ENCODE measurements around the gene SDHAF3.
"Not testable (repeated sequence)": the region's sequence is repeated elsewhere in the genome, so short reads cannot be mapped to it uniquely, and the experiment has no call there.

The SDHAF3 gene

DNA sequence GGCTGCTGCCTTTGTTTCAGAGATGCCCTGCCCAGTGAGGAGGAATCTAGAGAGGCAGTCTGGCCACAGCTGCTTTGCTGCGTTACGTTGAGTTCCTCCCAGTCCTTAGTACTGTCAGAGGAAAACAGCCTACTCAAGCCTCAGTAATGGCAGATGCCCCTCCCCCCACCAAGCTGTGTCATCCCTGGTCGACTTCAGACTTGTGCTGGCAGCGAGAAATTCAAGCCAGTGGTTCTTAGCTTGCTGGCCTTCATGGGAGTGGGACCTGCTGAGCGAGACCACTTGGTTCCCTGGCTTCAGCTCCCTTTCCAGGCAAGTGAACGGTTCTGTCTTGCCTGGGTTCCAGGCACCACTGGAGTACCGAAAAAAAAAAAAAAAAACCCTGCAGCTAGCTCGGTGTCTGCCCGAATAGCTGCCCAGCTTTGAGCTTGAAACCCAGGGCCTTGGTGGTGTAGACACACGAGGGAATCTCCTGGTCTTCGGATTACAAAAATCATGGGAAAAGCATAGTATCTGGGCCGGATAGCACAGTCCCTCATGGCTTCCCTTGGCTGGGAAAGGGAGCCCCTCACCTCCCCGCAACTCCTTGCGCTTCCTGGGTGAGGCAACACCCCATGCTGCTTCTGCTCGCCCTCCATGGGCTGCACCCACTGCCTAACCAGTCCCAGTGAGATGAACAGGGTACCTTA is 9.1 kb downstream of the SDHAF3 start:
- no peak for DNase-seq

DNA sequence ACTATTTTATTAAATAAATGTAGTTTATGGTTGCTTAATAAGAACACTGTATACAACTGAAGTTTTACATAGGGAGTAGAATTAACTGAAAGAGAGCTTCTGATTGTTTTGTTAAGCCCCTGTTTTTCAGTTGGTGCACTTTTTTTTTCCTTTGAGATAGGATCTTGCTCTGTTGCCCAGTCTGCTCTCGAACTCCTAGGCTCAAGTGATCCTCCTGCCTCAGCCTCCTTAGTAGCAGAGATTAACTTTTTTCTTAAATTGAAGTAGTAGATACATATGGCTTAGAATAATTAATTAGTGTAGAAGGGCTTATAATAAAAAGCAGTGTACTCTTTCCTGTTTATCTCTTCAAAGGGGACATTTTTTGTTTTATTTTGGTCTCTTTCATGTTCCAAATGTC is 11.2 kb downstream of the SDHAF3 start:
- DNase-seq: no peak

DNA sequence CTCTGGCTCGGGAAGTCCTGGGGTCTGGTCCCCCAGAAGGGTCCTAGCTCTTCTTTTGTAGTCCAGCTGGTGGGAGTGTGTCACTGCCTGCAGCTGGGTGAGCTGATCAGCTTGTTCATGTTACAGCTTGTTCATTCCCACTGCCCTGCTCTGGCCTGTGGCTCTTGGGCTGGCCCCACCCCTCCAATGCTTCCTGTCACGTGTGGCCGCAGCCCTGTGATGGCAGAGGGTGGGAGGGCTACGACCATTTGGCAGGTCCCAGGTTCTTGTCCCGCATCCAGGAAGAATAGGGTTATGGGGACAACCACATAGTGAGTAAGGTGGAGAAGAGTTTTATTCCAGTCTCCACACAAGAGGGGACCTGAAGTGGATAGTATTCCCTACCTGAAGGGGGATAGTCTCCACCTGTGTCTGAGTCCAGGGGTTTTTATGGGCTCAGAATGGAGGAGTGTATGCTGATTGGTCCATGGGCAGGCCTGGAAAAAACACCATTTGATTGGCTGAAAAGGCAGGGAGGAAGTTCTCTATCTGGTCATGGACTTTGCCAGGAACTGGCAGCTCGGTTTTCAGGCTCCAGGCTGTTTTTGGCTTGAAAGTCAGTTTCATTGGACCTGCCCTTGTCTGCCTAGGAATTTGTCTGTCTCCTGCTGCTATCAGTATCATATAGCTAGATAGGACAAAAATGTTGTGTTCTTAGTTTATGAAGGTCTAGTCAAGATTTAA is 13.1 kb downstream of the SDHAF3 start:
- DNase-seq: no peak

DNA sequence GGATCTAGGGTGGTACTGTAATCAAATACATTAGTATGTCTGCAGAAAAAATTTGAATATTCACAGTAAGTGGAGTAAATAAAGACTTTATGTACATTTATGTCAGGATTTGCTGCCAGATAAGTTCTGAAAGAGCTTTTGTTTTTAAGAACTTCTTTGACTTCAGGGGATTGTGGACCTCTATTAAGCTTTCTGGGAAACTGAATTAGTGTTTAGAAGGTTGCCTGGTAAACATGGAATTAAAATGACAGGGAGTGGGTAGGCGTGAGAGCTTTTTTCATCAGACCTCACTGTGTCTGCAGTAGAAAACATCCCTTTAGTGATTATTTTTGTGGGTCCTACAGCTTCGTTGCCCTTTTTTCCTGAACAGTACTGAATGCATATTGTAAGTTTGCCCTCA is 15.7 kb downstream of the SDHAF3 start:
- no peak for DNase-seq

DNA sequence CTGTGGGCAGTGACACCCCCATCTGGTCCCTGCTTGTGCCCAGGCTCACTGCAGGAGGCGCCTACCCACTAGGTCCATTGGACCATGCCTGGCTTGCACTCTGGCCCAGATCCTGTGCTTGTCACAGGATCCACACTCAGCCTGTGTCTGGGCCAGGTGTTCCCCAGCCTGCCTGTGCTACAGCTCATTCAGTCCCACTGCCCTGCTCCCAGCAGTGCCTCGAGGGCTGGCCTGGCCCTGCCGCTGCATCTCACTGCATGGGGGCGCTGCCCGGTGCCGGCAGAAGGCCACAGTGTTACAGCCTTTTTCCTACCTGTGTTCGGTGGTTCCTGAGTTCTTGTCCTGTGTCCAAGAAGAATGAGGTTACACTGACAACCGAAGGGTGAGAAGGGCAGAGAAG is 21.3 kb downstream of the SDHAF3 start:
- DNase-seq: no peak

DNA sequence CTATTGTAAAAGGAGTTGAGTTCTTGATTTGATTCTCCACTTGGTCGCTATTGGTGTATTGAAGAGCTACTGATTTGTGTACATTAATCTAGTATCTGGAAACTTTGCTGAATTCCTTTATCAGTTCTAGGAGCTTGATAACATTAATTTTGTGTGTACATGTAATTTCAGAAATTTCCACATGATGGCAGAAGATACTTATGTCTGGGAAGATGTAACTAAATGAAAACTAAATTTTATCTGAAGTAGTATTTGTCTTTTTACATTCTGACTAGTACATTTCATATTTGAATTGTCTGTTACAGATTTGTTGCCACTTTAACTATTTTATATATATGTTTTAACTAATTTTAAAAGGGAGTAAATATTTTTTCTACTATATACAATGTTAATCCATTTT is 27.6 kb downstream of the SDHAF3 start:
- peak; percentile 29 for DNase-seq

DNA sequence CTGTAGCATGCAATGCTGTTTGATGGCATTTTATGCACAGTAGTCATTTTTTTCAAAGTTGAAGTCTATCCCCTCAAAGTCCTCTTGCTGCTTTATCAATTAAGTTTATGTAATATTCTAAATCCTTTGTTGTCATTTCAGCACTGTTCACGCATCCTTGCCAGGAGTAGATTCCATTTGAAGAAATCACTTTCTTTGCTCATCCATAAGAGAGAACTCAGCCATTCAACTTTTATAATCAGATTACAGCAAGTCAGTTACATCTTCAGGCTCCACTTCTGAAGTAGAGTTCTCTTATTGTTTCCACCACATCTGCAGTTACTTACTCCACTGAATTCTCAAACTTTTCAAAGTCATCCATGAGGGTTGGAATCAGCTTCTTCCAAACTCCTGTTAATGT is 32.3 kb downstream of the SDHAF3 start:
- no peak for DNase-seq

DNA sequence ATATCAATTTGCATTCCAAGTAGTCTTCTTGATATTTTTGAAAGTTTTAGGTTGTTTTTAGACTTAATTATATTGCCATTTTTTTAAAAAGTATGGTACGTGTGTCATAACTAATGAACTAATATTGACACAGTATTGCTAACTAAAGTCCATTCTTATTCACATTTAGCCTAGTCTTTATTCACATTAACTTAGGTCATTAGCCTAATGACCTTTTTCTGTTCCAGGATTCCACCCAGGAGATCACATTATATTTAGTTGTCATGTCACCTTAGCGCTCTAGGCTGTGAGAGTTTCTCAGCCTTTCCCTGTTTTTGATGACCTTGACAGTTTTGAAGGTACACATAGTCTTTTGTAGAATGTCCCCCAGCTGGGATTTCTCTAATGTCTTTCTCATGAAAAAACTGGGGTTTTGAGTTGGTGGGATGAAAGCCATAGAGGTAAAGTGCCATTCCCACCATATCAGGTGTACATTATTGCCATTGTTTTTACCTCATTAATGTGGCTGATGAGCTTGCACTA is 38.5 kb downstream of the SDHAF3 start:
- DNase-seq: no peak

DNA sequence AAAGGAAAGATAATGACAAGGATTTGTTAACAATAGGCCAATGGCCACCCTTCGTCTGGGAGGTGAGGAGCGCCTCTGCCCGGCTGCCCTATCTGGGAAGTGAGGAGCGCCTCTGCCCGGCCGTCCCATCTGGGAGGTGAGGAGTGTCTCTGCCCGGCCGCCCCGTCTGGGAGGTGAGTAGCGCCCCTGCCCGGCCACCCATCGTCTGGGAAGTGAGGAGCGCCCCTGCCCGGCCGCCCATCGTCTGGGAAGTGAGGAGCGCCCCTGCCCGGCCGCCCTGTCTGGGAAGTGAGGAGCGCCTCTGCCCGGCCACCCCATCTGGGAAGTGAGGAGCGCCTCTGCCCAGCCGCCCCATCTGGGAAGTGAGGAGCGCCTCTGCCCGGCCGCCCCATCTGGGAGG is 42.5 kb downstream of the SDHAF3 start:
- not testable (repeated sequence) for DNase-seq

DNA sequence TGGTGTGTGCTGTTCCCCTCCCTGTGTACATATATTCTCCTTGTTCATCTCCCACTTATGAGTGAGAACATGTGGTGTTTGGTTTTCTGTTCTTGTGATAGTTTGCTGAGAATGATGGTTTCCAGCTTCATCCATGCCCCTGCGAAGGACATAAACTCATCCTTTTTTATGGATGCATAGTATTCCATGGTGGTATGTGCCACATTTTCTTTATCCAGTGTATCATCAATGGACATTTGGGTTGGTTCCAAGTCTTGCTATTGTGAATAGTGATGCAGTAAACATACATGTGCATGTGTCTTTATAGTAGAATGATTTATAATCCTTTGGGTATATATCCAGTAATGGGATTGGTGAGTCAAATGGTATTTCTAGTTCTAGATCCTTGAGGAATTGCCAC is 44.1 kb downstream of the SDHAF3 start:
- not testable (repeated sequence) for DNase-seq

DNA sequence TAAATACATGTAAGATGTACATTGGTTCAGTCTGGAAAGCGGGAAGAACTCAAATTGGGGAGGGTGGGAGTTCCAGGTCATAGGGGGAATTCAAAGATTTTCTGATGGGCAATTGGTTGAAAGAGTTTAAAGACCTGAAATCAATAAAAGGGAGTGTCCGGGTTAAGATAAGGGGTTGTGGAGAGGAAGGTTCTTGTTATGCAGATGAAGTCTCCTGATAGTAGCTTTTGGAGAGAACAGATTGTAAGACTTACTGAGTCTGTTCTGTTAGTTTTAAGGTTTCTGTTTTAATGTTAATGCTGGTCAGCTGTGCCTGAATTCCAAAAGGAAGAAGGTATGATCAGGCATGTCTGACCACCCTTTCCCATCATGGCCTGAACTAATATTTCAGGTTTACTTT is 48.8 kb downstream of the SDHAF3 start:
- no peak for DNase-seq

DNA sequence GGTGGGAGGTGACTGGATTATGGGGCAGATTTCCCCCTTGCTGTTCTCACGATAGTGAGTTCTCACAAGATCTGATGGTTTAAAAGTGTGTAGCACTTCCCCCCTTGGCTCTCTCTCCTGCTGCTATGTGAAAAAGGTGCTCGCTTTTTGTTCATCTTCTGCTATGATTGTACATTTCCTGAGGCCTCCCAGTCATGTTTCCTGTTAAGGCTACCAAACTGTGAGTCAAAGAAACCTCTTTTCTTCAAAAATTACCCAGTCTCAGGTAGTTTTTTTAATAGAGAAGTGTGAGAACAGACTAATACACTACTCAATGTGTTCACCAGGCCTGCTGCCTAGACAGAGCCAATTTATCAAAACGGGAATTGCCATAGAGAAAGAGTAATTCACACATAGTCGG is 49.7 kb downstream of the SDHAF3 start:
- DNase-seq: no peak

DNA sequence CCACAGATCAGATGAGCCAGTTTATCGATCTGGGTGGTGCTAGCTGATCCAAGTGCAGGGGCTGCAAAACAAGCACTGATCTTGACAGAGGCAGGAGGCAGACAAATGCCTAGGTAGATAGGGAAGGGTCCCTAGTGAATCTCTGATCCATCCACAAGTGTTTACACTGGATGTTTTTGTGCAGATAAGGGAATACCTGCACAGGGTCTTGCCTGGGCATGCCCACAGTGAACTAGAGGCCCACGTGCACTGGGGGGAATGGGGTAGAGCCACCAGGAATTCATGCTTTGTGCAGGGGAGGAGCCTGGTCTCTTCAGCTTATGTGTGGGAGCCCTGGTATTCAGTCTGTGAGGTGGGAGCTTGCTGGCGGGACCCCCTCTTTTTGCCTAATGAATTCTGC is 50.3 kb downstream of the SDHAF3 start:
- no peak for DNase-seq

DNA sequence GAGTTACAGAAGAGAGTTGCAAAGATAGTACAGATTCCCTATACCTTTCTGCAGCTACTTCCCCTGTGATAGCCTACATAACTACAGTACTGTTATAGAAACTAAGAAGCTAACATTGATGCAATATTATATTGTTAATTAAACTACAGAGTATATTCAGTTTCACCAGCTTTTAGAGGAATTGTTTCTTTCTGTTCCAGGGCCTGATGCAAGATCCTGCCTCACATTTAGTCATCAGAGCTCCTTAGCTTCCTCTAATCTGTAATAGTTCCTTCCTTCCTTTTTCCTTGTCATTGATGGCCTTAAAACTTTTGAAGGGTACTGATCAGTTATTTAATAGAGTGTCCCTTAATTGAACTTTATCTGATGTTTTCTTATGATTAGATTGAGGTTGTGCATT is 56.8 kb downstream of the SDHAF3 start:
- DNase-seq: no peak

DNA sequence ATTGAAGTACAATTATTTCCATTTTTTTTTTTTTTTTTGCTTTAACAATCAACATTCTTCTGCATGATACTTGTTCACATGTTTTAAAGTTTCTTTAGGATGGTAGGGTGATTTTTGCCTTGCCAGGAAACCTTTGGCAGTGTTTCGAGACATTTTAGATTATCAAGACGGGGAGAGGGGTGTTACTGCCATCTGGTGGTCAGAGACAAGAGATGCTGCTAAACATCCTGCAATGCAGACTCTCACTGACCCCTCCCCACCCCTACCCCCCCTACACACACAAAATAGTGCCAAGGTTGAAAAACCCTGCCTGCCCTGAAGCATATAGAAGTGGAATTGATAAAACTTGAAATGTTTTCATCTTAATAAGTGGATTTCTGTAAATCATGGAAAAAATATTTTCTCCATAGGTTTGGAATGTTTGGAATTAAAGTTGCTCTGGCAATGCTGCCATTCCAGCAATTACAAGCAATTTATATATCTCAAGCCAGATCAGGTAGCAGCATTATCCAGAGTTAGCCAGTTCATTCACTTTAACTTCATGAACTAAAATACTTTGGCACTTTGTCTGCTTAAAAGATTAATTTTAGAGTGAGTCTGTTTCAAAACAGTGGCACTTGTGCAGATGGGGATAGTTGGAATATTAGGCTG is 62.1 kb downstream of the SDHAF3 start:
- DNase-seq: peak; percentile 52

DNA sequence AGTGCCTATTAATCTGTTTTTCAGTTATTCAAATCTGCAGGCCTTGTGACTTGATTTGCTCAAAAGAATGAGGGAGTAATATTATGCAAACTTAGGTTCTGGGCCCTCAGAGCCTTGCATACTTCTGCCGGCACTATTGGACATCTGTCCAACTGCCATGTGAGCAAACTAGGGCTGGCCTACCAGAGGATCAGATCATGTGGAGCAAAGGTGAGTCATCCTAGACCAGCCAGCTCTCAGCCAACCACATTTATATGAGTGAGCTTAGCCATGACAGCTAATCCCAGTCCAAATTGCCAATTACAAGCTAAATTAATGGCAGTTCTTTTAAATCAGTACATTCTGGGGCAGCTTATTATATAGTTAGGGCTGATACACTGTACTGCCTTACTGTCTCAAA is 69.6 kb downstream of the SDHAF3 start:
- DNase-seq: peak; percentile 49

DNA sequence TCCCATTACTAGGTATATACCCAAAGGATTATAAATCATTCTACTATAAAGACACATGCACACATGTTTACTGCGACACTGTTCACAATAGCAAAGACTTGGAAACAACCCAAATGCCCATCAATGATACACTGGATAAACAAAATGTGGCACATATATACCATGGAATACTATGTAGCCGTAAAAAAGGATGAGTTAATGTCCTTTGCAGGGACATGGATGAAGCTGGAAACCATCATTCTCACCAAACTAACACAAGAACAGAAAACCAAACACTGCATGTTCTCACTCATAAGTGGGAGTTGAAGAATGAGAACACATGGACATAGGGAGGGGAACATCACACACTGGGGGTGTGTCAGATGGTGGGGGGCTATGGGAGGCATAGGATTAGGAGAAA is 78.7 kb downstream of the SDHAF3 start:
- DNase-seq: not testable (repeated sequence)

DNA sequence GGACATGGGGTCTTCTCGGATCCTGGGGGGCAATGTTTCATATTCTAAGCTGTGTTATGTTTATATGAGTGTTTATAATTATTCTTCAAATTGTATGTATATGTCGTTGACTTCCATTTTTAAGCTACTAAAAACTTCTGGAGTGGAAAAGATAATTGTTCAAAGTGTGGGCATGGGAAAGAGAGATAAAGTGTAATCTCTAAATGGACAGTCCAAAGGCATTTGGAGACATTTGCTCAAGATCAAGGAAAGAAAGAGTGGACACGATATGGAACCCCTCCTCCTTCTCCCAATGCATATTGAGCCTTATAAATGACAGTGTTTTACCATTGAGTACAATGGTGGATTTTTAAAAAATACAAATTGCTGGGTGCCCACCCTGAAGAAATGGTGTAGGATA is 81.1 kb downstream of the SDHAF3 start:
- no peak for DNase-seq

DNA sequence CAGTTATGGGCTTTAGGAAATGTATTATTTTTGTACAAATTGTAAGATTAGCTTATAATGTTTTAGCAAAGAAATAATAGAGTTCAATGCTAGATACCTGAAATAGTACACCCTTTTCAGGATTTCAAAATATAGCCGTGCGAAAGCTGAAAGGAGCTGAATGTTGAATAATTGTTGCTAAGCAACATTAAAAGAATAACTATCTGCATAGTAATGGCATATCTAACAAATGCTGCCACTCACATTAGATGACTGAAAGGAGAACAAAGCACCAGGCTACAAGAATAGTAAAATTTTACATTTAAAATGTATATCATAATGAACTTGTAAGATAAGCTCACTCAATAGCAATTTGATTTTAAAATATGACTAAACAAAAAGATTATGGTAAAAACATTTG is 82.5 kb downstream of the SDHAF3 start:
- no peak for DNase-seq

DNA sequence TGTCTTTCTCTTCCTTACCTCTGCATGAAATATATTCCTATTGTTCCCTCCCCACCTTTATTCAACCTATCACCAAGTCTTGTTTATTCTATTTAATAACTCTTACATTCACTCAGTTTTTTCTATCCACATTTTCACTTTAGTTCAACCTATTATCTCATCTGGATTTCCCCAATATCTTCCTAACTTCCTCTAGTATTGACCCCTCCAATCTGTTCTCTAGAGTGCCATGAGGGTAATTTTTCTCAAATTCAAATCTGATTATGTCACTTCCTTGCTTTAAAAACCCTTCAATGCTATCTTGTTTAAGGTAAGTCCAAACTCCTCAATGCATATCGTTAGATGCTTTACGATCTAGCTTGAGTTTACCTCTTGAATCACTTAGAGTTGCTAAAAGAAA is 86.5 kb downstream of the SDHAF3 start:
- no peak for DNase-seq

DNA sequence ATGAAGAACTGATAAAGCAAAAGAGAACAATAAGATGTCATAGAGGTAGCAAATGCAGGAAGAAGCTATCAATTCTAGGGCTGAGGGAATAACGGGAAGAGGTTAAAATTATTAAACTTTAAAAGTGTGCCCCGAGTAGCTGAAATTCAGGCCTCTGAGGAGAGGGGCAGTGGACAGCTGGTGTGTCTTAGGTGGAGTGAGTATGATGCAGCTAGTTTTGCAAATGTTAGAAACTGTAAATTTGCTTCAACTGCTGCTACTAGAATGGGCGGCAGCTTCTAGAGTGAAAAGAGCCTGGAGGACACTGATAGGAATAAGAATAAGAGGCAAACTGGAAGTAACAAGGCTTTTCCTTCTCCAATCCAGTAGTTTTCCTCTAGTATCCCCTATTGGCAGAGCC is 87.3 kb downstream of the SDHAF3 start:
- DNase-seq: no peak

DNA sequence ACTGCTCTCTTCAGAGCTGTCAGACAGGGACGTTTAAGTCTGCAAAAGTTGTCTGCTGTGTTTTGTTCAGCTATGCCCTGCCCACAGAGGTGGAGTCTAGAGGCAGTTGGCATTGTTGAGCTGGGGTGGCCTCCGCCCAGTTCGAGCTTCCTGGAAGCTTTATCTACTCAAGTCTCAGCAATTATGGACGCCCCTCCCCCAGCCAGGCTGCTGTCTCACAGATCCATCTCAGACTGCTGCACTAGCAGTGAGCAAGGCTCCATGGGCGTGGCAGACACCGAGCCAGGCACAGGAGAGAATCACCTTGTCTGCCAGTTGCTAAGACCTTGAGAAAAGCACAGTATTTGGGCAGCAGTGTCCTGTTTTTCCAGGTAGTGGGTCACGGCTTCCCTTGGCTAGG is 98.1 kb downstream of the SDHAF3 start:
- no peak for DNase-seq

DNA sequence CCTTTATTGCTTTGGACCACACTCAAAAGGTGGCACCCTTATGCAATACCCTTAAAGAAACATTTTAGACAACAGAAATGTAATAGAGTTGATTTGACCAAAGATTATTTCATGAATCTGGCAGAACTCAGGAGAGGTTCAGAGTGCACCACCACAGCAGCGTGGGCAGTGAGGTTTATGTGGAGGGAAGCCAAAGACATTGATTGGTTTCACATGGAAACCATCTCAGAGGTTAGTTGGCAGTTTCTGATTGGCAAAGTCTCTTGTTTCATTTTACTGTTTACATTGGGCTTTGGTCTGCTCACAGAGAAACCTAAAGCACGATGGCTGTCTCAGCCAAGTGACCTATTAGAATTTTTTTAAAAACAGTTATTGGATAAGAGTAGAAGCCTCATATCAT is 101.3 kb downstream of the SDHAF3 start:
- no peak for DNase-seq

DNA sequence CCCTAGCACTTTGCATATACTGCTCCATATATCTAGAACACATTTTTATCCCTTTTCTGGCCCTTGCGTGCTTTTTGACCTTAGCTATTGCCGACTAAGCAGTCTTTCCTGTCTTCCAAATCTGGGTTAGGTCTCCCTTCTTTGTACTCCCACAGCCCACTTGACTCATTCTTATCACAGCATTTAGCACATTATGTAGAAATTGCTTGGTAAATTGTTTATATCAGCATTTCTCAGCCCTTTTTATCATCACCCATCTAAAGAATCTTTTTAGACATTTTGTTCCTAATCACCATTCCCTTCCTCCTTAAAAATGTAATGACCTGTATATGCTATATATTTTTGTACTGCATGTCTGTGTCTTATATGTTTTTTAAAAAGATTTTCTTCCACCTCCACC is 101.7 kb downstream of the SDHAF3 start:
- no peak for DNase-seq
